BLaER1 treated with 17β-estradiol and CSF1 and Interleukin-3, amounts not matched to agents 10 nM and 100 nM (cell line): ENCODE data around the gene CCT3.
A peak's percentile ranks its signal among the peaks of the same experiment; 100 is the strongest.
"Not testable (repeated sequence)": the region's sequence is repeated elsewhere in the genome, so short reads cannot be mapped to it uniquely, and the experiment has no call there.

ENCODE experiments used
- H3K27ac ChIP-seq, 11 experiments: shearing (Covaris generic); formaldehyde crosslinking; 2 replicates each; pipeline ENCODE4 v1.8.1; 2022
- H3K27me3 ChIP-seq, 11 experiments: shearing (Covaris generic); formaldehyde crosslinking; 2 replicates each; pipeline ENCODE4 v1.8.1; 2022
- H3K36me3 ChIP-seq, 11 experiments: shearing (Covaris generic); formaldehyde crosslinking; 2 replicates each; pipeline ENCODE4 v1.8.1; 2022
- H3K4me1 ChIP-seq, 10 experiments: shearing (Covaris generic); formaldehyde crosslinking; 2 replicates each; pipeline ENCODE4 v1.8.1; 2022
- H3K4me2 ChIP-seq, 11 experiments: shearing (Covaris generic); formaldehyde crosslinking; 2 replicates each; pipeline ENCODE4 v1.8.1; 2022
- H3K4me3 ChIP-seq, 10 experiments: shearing (Covaris generic); formaldehyde crosslinking; 2 replicates each; pipeline ENCODE4 v1.8.1; 2022
- H3K9ac ChIP-seq, 11 experiments: shearing (Covaris generic); formaldehyde crosslinking; 2 replicates each; pipeline ENCODE4 v1.8.1; 2022
- H3K9me3 ChIP-seq, 11 experiments: shearing (Covaris generic); formaldehyde crosslinking; replicated peaks in 1 of 11; 2 replicates each; pipeline ENCODE4 v1.8.1; 2022
- H4K20me1 ChIP-seq, 11 experiments: shearing (Covaris generic); formaldehyde crosslinking; 2 replicates each; pipeline ENCODE4 v1.8.1; 2022
- Cebpa-rat ChIP-seq, 11 experiments: shearing (Covaris generic); IDR thresholded peaks; 2 replicates each; pipeline ENCODE4 v1.8.1; 2022

Gene CCT3

DNA sequence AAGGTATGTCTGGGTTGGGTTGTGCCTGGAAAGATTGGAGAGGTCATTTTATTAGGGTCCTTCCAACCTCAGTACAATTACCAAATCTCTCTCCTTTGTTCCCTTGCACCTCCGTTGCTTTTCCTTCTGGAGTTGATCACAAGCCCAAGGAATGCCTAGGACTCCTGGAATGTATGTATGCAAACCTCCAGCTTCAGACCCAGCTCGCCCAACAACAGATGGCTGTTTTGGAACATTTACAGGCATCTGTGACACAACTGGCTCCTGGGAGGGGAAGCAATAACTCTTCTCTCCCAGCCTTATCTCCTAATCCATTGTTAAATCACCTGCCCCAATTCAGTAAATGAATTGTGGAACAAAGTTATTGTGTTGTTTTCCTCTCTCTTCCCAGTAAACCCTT, 8.5 kb upstream of the CCT3 start:
- no peaks in the 10 kb centered on the region for H3K27me3 ChIP-seq
- no peaks in the 10 kb centered on the region for H3K36me3 ChIP-seq
- no peaks in the 10 kb centered on the region for H3K9me3 ChIP-seq
- peaks cover 0 to 4% (median 0%) of the 10 kb centered on the region in 10 experiments; a peak in 2 of 20 replicates for H3K4me1 ChIP-seq
- H3K4me3 ChIP-seq: no peak overlapping the region
- no peak overlapping the region for H3K9ac ChIP-seq
- no peak overlapping the region for H3K4me2 ChIP-seq
- no peaks in the 10 kb centered on the region for H4K20me1 ChIP-seq
- TF ChIP-seq Cebpa-rat (IDR thresholded peaks at IDR 0.05): no peak
- H3K27ac ChIP-seq: no peak overlapping the region

DNA sequence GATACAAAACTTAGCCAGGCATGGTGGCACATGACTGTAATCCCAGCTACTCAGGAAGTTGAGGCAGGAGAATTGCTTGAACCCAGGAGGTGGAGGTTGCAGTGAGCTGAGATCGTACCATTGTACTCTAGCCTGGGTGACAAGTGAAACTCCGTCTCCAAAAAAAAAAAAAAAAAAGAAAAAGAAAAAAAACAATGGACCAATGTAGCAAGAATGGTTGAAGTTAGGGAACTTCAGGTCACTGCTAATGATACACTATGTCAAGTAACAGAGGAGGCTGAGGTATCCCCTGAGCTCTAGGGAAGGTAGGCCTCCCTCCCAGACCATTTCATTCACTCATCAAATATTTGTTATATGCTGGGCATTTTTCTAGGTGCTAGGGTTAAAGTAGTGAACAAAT, 7.9 kb upstream of the CCT3 start:
- H3K9me3 ChIP-seq, H3K4me2 ChIP-seq, H3K27ac ChIP-seq, H3K4me1 ChIP-seq, H3K4me3 ChIP-seq, H4K20me1 ChIP-seq, H3K36me3 ChIP-seq, H3K27me3 ChIP-seq, H3K9ac ChIP-seq: not testable (repeated sequence)

- Histone ChIP-seq H3K4me3 (no peak overlapping the region), H3K27ac (no peak overlapping the region), H4K20me1 (no peaks in the 10 kb centered on the region), H3K27me3 (no peaks in the 10 kb centered on the region), H3K36me3 (no peaks in the 10 kb centered on the region), H3K9ac (no peak overlapping the region), H3K4me2 (no peak overlapping the region), H3K9me3 (no peaks in the 10 kb centered on the region), H3K4me1 (no peaks in the 10 kb centered on the region; a peak in 1 of 20 replicates)
- no peak for TF ChIP-seq Cebpa-rat (IDR thresholded peaks at IDR 0.05)
Measured at GRCh38 chr1:156344409-156344808, 6.3 kb upstream of the CCT3 start.

- Histone ChIP-seq H3K4me3 (no peak overlapping the region), H3K27ac (no peak overlapping the region), H3K9ac (no peak overlapping the region)
Measured at GRCh38 chr1:156342166-156342955, 4.3 kb upstream of the CCT3 start.

GRCh38 chr1:156337888-156338179, 258 bp downstream of the CCT3 start:
- H3K9me3 ChIP-seq: no peaks in the 10 kb centered on the region
- peak overlapping the region; percentile 89 to 98 (median 95) for H3K4me2 ChIP-seq
- peak overlapping the region; percentile 13 to 92 (median 83); a peak in 21 of 22 replicates for H3K27ac ChIP-seq
- peaks cover 18 to 26% (median 24%) of the 10 kb centered on the region in 10 experiments for H3K4me1 ChIP-seq
- H4K20me1 ChIP-seq: peaks cover 26 to 46% (median 44%) of the 10 kb centered on the region in 11 experiments; a peak in 21 of 22 replicates
- H3K4me3 ChIP-seq: peak overlapping the region; percentile 68 to 98 (median 89)
- no peaks in the 10 kb centered on the region for H3K27me3 ChIP-seq
- TF ChIP-seq Cebpa-rat (IDR thresholded peaks at IDR 0.05): no peak
- H3K9ac ChIP-seq: peak overlapping the region; percentile 82 to 93 (median 88)
- peaks cover 31 to 45% (median 39%) of the 10 kb centered on the region in 11 experiments for H3K36me3 ChIP-seq

More at GRCh38 chr1:156342166-156342955, 4.3 kb upstream of the CCT3 start:
- H4K20me1 ChIP-seq: peaks cover 0 to 2% (median 0%) of the 10 kb centered on the region in 11 experiments; a peak in 6 of 22 replicates
- no peaks in the 10 kb centered on the region; a peak in 1 of 22 replicates for H3K36me3 ChIP-seq
- TF ChIP-seq Cebpa-rat (IDR thresholded peaks at IDR 0.05): no peak
- no peaks in the 10 kb centered on the region for H3K27me3 ChIP-seq
- no peak overlapping the region for H3K4me2 ChIP-seq
- no peaks in the 10 kb centered on the region; a peak in 2 of 20 replicates for H3K4me1 ChIP-seq
- H3K9me3 ChIP-seq: no peaks in the 10 kb centered on the region

DNA sequence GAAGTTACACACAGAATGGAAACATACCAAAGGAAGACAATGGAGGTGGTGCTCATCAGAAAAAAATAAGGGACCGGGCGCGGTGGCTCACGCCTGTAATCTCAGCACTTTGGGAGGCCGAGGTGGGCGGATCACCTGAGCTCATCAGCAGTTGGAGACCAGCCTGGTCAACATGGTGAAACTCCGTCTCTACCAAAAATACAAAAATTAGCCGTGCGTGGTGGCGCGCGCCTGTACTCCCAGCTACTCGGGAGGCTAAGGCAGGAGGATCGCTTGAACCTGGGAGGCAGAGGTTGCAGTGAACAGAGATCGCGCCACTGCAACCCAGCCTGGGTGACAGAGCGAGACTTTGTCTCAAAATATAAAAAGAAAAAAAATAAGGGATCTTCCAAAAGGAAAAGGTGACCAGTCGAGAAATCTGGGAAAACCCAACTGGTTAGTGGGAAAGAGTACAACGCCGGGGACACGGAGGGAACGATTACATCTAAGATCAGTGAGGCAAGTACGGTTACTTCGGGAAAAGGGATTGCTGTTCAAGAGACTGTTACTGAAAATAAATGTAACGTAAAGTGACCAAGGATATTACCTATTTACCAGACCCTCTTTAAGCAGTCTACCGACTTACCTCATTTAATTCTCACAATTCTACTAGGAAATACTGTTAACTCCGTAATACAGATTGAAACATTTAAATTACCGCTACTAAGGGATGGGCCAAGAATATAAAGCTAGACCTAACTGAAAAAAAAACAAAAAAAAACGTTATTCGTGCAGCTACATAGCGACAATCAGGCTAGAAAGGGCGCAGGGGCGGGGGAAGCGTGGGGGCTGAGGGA, 822 bp downstream of the CCT3 start:
- Histone ChIP-seq H3K9me3 (no peaks in the 10 kb centered on the region), H4K20me1 (peaks cover 26 to 51% (median 49%) of the 10 kb centered on the region in 11 experiments; a peak in 21 of 22 replicates), H3K27me3 (no peaks in the 10 kb centered on the region), H3K4me1 (peaks cover 18 to 26% (median 24%) of the 10 kb centered on the region in 10 experiments), H3K36me3 (peaks cover 36 to 51% (median 45%) of the 10 kb centered on the region in 11 experiments), H3K4me2 (peak overlapping the region; percentile 89 to 98 (median 95)), H3K27ac (peak overlapping the region; percentile 13 to 92 (median 83); a peak in 21 of 22 replicates), H3K4me3 (peak overlapping the region; percentile 68 to 98 (median 89)), H3K9ac (peak overlapping the region; percentile 82 to 93 (median 88))
- no peak for TF ChIP-seq Cebpa-rat (IDR thresholded peaks at IDR 0.05)

- H4K20me1 ChIP-seq: peaks cover 26 to 62% (median 58%) of the 10 kb centered on the region in 11 experiments; a peak in 21 of 22 replicates
- no peaks in the 10 kb centered on the region for H3K9me3 ChIP-seq
- no peak for TF ChIP-seq Cebpa-rat (IDR thresholded peaks at IDR 0.05)
- peaks cover 18 to 26% (median 24%) of the 10 kb centered on the region in 10 experiments for H3K4me1 ChIP-seq
- H3K4me2 ChIP-seq: peak overlapping the region; percentile 89 to 98 (median 95)
- peak overlapping the region; percentile 68 to 98 (median 89) for H3K4me3 ChIP-seq
- no peak overlapping the region for H3K27ac ChIP-seq
- H3K9ac ChIP-seq: peak overlapping the region; percentile 82 to 93 (median 88); a peak in 21 of 22 replicates
- H3K36me3 ChIP-seq: peaks cover 46 to 61% (median 55%) of the 10 kb centered on the region in 11 experiments
- no peaks in the 10 kb centered on the region for H3K27me3 ChIP-seq
Measured at GRCh38 chr1:156336242-156336641, 1.9 kb downstream of the CCT3 start.

- not testable (repeated sequence) for H3K4me1 ChIP-seq, H3K9me3 ChIP-seq, H3K27ac ChIP-seq, H3K9ac ChIP-seq, H3K4me2 ChIP-seq, H3K4me3 ChIP-seq, H3K27me3 ChIP-seq
- peaks cover 7 to 91% (median 84%) of the 10 kb centered on the region in 11 experiments; a peak in 20 of 22 replicates for H4K20me1 ChIP-seq
- H3K36me3 ChIP-seq: peaks cover 89 to 96% (median 90%) of the 10 kb centered on the region in 11 experiments
Measured at GRCh38 chr1:156323179-156323578, 14.9 kb downstream of the CCT3 start.

GRCh38 chr1:156320560-156320959, 17.5 kb downstream of the CCT3 start:
- Histone ChIP-seq H3K9ac (no peak overlapping the region), H3K4me1 (no peaks in the 10 kb centered on the region), H3K36me3 (peaks cover 98 to 100% (median 100%) of the 10 kb centered on the region in 11 experiments), H3K9me3 (no peaks in the 10 kb centered on the region), H3K4me3 (no peak overlapping the region), H3K27ac (no peak overlapping the region), H3K27me3 (no peaks in the 10 kb centered on the region), H4K20me1 (peaks cover 7 to 100% (median 89%) of the 10 kb centered on the region in 11 experiments; a peak in 20 of 22 replicates), H3K4me2 (no peak overlapping the region)
- TF ChIP-seq Cebpa-rat (IDR thresholded peaks at IDR 0.05): no peak
